Measurements from ENCODE around the gene UNCX.

The UNCX gene

GRCh38 chr7:1242256-1242605 is 9.6 kb downstream of the UNCX start:
- DNase-seq (ENCODE audit: low read depth), result no peak
- no peak overlapping the region for H3K4me3 ChIP-seq (ENCODE audit: low read length)
- no peak for TF ChIP-seq CTCF (IDR thresholded peaks at IDR 0.05; ENCODE audit: insufficient read depth, low read depth, low read length, missing control alignments)

- DNase-seq (ENCODE audit: low read depth), result no peak
These were observed 10.1 kb downstream of the UNCX start for GRCh38 chr7:1242606-1243289.

GRCh38 chr7:1243290-1243963 is 10.8 kb downstream of the UNCX start:
- no peak for DNase-seq (ENCODE audit: low read depth)
- H3K4me3 ChIP-seq (ENCODE audit: low read length), result no peak overlapping the region
- no peak for TF ChIP-seq CTCF (IDR thresholded peaks at IDR 0.05; ENCODE audit: insufficient read depth, low read depth, low read length, missing control alignments)

More at GRCh38 chr7:1242606-1243289, 10.1 kb downstream of the UNCX start:
- H3K4me3 ChIP-seq (ENCODE audit: low read length), result no peak overlapping the region
- no peak for TF ChIP-seq CTCF (IDR thresholded peaks at IDR 0.05; ENCODE audit: insufficient read depth, low read depth, low read length, missing control alignments)

GRCh38 chr7:1243964-1244416 is 11.3 kb downstream of the UNCX start:
- H3K4me3 ChIP-seq (ENCODE audit: low read length), result no peak overlapping the region
- DNase-seq (ENCODE audit: low read depth), result no peak
- TF ChIP-seq CTCF (IDR thresholded peaks at IDR 0.05; ENCODE audit: insufficient read depth, low read depth, low read length, missing control alignments), result no peak

GRCh38 chr7:1244700-1245523 is 12.2 kb downstream of the UNCX start:
- no peak overlapping the region for H3K4me3 ChIP-seq (ENCODE audit: low read length)
- TF ChIP-seq CTCF (IDR thresholded peaks at IDR 0.05; ENCODE audit: insufficient read depth, low read depth, low read length, missing control alignments), result no peak
- DNase-seq (ENCODE audit: low read depth), result no peak

- H3K4me3 ChIP-seq (ENCODE audit: low read length), result no peak overlapping the region
- no peak for DNase-seq (ENCODE audit: low read depth)
- TF ChIP-seq CTCF (IDR thresholded peaks at IDR 0.05; ENCODE audit: insufficient read depth, low read depth, low read length, missing control alignments), result no peak
These were observed 12.9 kb downstream of the UNCX start for GRCh38 chr7:1245524-1246050.

Measured in epithelial cell of esophagus (primary cell).